HepG2 (cell line): ENCODE results near the gene KCNH1.

Source experiments
- ETV6 ChIP-seq: sonication (generic); formaldehyde crosslinking; conservative IDR thresholded peaks from 2 replicates; pipeline ENCODE4 v1.4.0; 2020; ENCODE audit warnings: missing genetic modification reagents
- EZH2 ChIP-seq: conservative IDR thresholded peaks from 2 replicates; pipeline ENCODE4 v1.6.1; 2012; ENCODE audit warnings: mild to moderate bottlenecking, low read depth, low read length, moderate library complexity
- FOXJ3 ChIP-seq: sonication (generic); formaldehyde crosslinking; IDR thresholded peaks from 2 replicates; pipeline ENCODE4 v1.4.0; 2020; ENCODE audit warnings: missing genetic modification reagents, mild to moderate bottlenecking, borderline replicate concordance
- FOXK1 ChIP-seq: sonication (generic); formaldehyde crosslinking; IDR thresholded peaks from 2 replicates; pipeline ENCODE4 v1.4.0; 2020; ENCODE audit warnings: low read depth, missing genetic modification reagents, borderline replicate concordance
- HDAC6 ChIP-seq: fragments of 200-600 bp; sonication (generic); IDR thresholded peaks from 2 replicates; pipeline ENCODE4 v1.7.0; 2017; ENCODE audit warnings: mild to moderate bottlenecking, antibody characterized with exemption, low read length, low read depth
- HNRNPLL ChIP-seq: fragments of 200-400 bp; formaldehyde crosslinking; IDR thresholded peaks from 2 replicates; pipeline ENCODE4 v1.6.1; 2017; ENCODE audit warnings: mild to moderate bottlenecking, low read depth, low read length; ENCODE audit not compliant: poor library complexity, severe bottlenecking
- SIX1 ChIP-seq: sonication (generic); formaldehyde crosslinking; IDR thresholded peaks from 2 replicates; pipeline ENCODE4 v1.4.0; 2020; ENCODE audit warnings: missing genetic modification reagents, borderline replicate concordance
- ZNF274 ChIP-seq: sonication (generic); formaldehyde crosslinking; IDR thresholded peaks from 2 replicates; pipeline ENCODE4 v1.5.1; 2020; ENCODE audit warnings: mild to moderate bottlenecking, missing genetic modification reagents
- ZNF382 ChIP-seq: sonication (generic); formaldehyde crosslinking; IDR thresholded peaks from 2 replicates; pipeline ENCODE4 v1.5.0; 2020; ENCODE audit warnings: missing genetic modification reagents, mild to moderate bottlenecking, borderline replicate concordance
- ZNF562 ChIP-seq: sonication (generic); formaldehyde crosslinking; IDR thresholded peaks from 2 replicates; pipeline ENCODE4 v1.8.0; 2022; ENCODE audit warnings: missing genetic modification reagents, borderline replicate concordance
- ZNF710 ChIP-seq: sonication (generic); formaldehyde crosslinking; IDR thresholded peaks from 2 replicates; pipeline ENCODE4 v1.5.0; 2020; ENCODE audit warnings: mild to moderate bottlenecking, missing genetic modification reagents, borderline replicate concordance
- TF ChIP-seq, protein P1 (sequence below): sonication (generic); formaldehyde crosslinking; IDR thresholded peaks from 2 replicates; pipeline ENCODE4 v1.5.0; 2020; ENCODE audit warnings: mild to moderate bottlenecking, missing genetic modification reagents, moderate library complexity
- TF ChIP-seq, protein P2 (sequence below), 2 experiments: IDR thresholded peaks; 2 replicates each; pipeline ENCODE4 v1.6.1; 2011 to 2012; ENCODE audit warnings: low read length in 2 of 2, borderline replicate concordance in 1 of 2, low read depth in 1 of 2, mild to moderate bottlenecking in 1 of 2, moderate library complexity in 1 of 2

DNA sequence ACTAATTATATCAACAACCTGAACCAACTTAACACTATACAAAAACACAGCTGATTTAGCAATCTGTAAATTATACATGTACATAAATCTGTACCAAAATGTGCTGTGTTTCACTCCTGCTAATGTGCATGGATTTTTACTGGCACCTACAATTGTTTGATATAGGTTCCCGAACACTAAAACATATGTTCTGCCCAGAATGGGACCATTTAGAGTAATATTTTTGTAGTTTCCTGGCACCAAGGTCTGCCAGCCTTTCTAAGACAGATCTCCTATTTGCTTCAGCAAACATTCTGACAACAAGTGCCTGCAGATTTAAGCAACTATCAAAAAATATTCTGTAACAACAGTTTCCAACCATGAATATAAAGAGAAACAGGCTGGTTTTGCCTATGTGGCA, 4.2 kb downstream of the KCNH1 start:
- TF ChIP-seq ZNF274 (CRISPR knock-in tag) (no peak), HNRNPLL (no peak), FOXJ3 (no peak), HDAC6 (no peak), EZH2 (no peak), ZNF710 (CRISPR knock-in tag) (no peak), SIX1 (CRISPR knock-in tag) (no peak), ZNF382 (CRISPR knock-in tag) (no peak), ETV6 (CRISPR knock-in tag) (no peak), FOXK1 (no peak), ZNF562 (CRISPR knock-in tag) (no peak)
- TF ChIP-seq, protein P1, sequence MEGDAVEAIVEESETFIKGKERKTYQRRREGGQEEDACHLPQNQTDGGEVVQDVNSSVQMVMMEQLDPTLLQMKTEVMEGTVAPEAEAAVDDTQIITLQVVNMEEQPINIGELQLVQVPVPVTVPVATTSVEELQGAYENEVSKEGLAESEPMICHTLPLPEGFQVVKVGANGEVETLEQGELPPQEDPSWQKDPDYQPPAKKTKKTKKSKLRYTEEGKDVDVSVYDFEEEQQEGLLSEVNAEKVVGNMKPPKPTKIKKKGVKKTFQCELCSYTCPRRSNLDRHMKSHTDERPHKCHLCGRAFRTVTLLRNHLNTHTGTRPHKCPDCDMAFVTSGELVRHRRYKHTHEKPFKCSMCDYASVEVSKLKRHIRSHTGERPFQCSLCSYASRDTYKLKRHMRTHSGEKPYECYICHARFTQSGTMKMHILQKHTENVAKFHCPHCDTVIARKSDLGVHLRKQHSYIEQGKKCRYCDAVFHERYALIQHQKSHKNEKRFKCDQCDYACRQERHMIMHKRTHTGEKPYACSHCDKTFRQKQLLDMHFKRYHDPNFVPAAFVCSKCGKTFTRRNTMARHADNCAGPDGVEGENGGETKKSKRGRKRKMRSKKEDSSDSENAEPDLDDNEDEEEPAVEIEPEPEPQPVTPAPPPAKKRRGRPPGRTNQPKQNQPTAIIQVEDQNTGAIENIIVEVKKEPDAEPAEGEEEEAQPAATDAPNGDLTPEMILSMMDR (CRISPR knock-in tag) = no peak
- TF ChIP-seq, protein P2, sequence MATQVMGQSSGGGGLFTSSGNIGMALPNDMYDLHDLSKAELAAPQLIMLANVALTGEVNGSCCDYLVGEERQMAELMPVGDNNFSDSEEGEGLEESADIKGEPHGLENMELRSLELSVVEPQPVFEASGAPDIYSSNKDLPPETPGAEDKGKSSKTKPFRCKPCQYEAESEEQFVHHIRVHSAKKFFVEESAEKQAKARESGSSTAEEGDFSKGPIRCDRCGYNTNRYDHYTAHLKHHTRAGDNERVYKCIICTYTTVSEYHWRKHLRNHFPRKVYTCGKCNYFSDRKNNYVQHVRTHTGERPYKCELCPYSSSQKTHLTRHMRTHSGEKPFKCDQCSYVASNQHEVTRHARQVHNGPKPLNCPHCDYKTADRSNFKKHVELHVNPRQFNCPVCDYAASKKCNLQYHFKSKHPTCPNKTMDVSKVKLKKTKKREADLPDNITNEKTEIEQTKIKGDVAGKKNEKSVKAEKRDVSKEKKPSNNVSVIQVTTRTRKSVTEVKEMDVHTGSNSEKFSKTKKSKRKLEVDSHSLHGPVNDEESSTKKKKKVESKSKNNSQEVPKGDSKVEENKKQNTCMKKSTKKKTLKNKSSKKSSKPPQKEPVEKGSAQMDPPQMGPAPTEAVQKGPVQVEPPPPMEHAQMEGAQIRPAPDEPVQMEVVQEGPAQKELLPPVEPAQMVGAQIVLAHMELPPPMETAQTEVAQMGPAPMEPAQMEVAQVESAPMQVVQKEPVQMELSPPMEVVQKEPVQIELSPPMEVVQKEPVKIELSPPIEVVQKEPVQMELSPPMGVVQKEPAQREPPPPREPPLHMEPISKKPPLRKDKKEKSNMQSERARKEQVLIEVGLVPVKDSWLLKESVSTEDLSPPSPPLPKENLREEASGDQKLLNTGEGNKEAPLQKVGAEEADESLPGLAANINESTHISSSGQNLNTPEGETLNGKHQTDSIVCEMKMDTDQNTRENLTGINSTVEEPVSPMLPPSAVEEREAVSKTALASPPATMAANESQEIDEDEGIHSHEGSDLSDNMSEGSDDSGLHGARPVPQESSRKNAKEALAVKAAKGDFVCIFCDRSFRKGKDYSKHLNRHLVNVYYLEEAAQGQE (IDR thresholded peaks at IDR 0.05; ENCODE audit: borderline replicate concordance in 1 of 2, low read depth in 1 of 2, low read length in 2 of 2) = no peak
